NCI-H2196 (cell line): ENCODE data around the gene FXYD5.
"Not testable (repeated sequence)": the region's sequence is repeated elsewhere in the genome, so short reads cannot be mapped to it uniquely, and the experiment has no call there.

Source experiments
- DNase-seq: peaks from one replicate; lab custom pipeline; 2025; ENCODE audit not compliant: unreplicated experiment; lab: John Stamatoyannopoulos, UW

FXYD5 gene

GRCh38 chr19:35119578-35120155 lies 34.9 kb upstream of the FXYD5 start:
- no peak for DNase-seq

GRCh38 chr19:35120492-35120891 lies 34.0 kb upstream of the FXYD5 start:
- DNase-seq, result peak; percentile 91

GRCh38 chr19:35120898-35121297 lies 33.6 kb upstream of the FXYD5 start:
- DNase-seq, result no peak

GRCh38 chr19:35122687-35123551 lies 31.6 kb upstream of the FXYD5 start:
- no peak for DNase-seq

- DNase-seq, result no peak
These were observed 31.0 kb upstream of the FXYD5 start for GRCh38 chr19:35123573-35123972.

- peak; percentile 95 for DNase-seq
These were observed 30.2 kb upstream of the FXYD5 start for GRCh38 chr19:35124098-35125060.

GRCh38 chr19:35125270-35125717 lies 29.2 kb upstream of the FXYD5 start:
- no peak for DNase-seq

GRCh38 chr19:35125749-35126623 lies 28.5 kb upstream of the FXYD5 start:
- DNase-seq, result no peak

GRCh38 chr19:35126624-35126959 lies 27.9 kb upstream of the FXYD5 start:
- no peak for DNase-seq

- no peak for DNase-seq
These were observed 26.7 kb upstream of the FXYD5 start for GRCh38 chr19:35127871-35128270.

- no peak for DNase-seq
These were observed 26.0 kb upstream of the FXYD5 start for GRCh38 chr19:35128398-35129057.

- DNase-seq, result not testable (repeated sequence)
These were observed 24.7 kb upstream of the FXYD5 start for GRCh38 chr19:35129724-35130274.

GRCh38 chr19:35130761-35131720 lies 23.5 kb upstream of the FXYD5 start:
- no peak for DNase-seq

GRCh38 chr19:35132254-35132653 lies 22.3 kb upstream of the FXYD5 start:
- no peak for DNase-seq

GRCh38 chr19:35133826-35134225 lies 20.7 kb upstream of the FXYD5 start:
- no peak for DNase-seq

GRCh38 chr19:35134601-35135242 lies 19.8 kb upstream of the FXYD5 start, which contains the start of gene LGI4:
Gene LGI4 (minus strand): TSS chr19:35135059. CDS start chr19:35134680, 379 bp downstream.
- DNase-seq, result no peak

GRCh38 chr19:35135389-35135909 lies 19.1 kb upstream of the FXYD5 start:
- peak; percentile 80 for DNase-seq

GRCh38 chr19:35136231-35136630 lies 18.3 kb upstream of the FXYD5 start:
- DNase-seq, result no peak
